HepG2 (cell line): ENCODE measurements around the gene DHX30. TPM values are rescaled to one million over a fixed set of nuclear protein-coding genes. Genes with fewer than 3 reads are reported as not detected.

Experiments
- CHD4 ChIP-seq: fragments of 200-600 bp; sonication (generic); IDR thresholded peaks from 2 replicates; pipeline ENCODE4 v1.7.0; 2017; ENCODE audit warnings: mild to moderate bottlenecking, low read length, borderline replicate concordance
- EED ChIP-seq: sonication (generic); formaldehyde crosslinking; IDR thresholded peaks from 2 replicates; pipeline ENCODE4 v1.5.0; 2020; ENCODE audit warnings: mild to moderate bottlenecking, missing genetic modification reagents
- HINFP ChIP-seq: sonication (generic); formaldehyde crosslinking; IDR thresholded peaks from 2 replicates; pipeline ENCODE4 v1.4.0; 2020; ENCODE audit warnings: low read depth, mild to moderate bottlenecking, missing genetic modification reagents
- HNRNPL ChIP-seq: fragments of 200-400 bp; formaldehyde crosslinking; IDR thresholded peaks from 2 replicates; pipeline ENCODE4 v1.6.1; 2017; ENCODE audit warnings: mild to moderate bottlenecking, low read depth, low read length
- MAFG ChIP-seq: sonication (generic); formaldehyde crosslinking; IDR thresholded peaks from 2 replicates; pipeline ENCODE4 v1.5.1; 2020; ENCODE audit warnings: mild to moderate bottlenecking, missing genetic modification reagents
- NR2F6 ChIP-seq, 2 experiments: IDR thresholded peaks; 2 replicates each; pipeline ENCODE4 v1.6.1; 2016; ENCODE audit warnings: antibody characterized with exemption in 1 of 2, mild to moderate bottlenecking in 1 of 2
- PHF8 ChIP-seq: sonication (generic); formaldehyde crosslinking; IDR thresholded peaks from 2 replicates; pipeline ENCODE4 v1.5.0; 2020; ENCODE audit warnings: missing genetic modification reagents
- POGK ChIP-seq: sonication (generic); formaldehyde crosslinking; conservative IDR thresholded peaks from 2 replicates; pipeline ENCODE4 v1.8.0; 2022; ENCODE audit warnings: mild to moderate bottlenecking, moderate library complexity, missing genetic modification reagents
- RERE ChIP-seq: IDR thresholded peaks from 2 replicates; pipeline ENCODE4 v1.6.1; 2016; ENCODE audit warnings: low read depth, missing genetic modification reagents, missing compliant biosample characterization
- SCMH1 ChIP-seq: sonication (generic); formaldehyde crosslinking; IDR thresholded peaks from 2 replicates; pipeline ENCODE4 v1.9.0; 2021; ENCODE audit warnings: missing genetic modification reagents, mild to moderate bottlenecking, borderline replicate concordance
- THAP9 ChIP-seq: sonication (generic); formaldehyde crosslinking; IDR thresholded peaks from 2 replicates; pipeline ENCODE4; 2020; ENCODE audit warnings: missing genetic modification reagents, mild to moderate bottlenecking, borderline replicate concordance
- ZNF530 ChIP-seq: sonication (generic); formaldehyde crosslinking; IDR thresholded peaks from 2 replicates; pipeline ENCODE4 v1.5.0; 2020; ENCODE audit warnings: low read depth, mild to moderate bottlenecking, missing genetic modification reagents
- ZNF569 ChIP-seq: sonication (generic); formaldehyde crosslinking; IDR thresholded peaks from 2 replicates; pipeline ENCODE4 v1.5.0; 2020; ENCODE audit warnings: mild to moderate bottlenecking, missing genetic modification reagents, moderate library complexity, borderline replicate concordance
- ZNF629 ChIP-seq: sonication (generic); formaldehyde crosslinking; conservative IDR thresholded peaks from 2 replicates; pipeline ENCODE4 v1.5.0; 2020; ENCODE audit warnings: missing genetic modification reagents
- ZNF747 ChIP-seq: sonication (generic); formaldehyde crosslinking; IDR thresholded peaks from 2 replicates; pipeline ENCODE4 v1.8.1; 2023; ENCODE audit warnings: missing genetic modification reagents, mild to moderate bottlenecking, borderline replicate concordance
- ZNF768 ChIP-seq: sonication (generic); formaldehyde crosslinking; IDR thresholded peaks from 2 replicates; pipeline ENCODE4 v1.4.0; 2020; ENCODE audit warnings: missing genetic modification reagents
- ZNF891 ChIP-seq: sonication (generic); formaldehyde crosslinking; IDR thresholded peaks from 2 replicates; pipeline ENCODE4 v1.5.0; 2020; ENCODE audit warnings: mild to moderate bottlenecking, missing genetic modification reagents
- polyA plus RNA-seq, 8 experiments: library from polyadenylated mRNA; depleted of rRNA in 3 of 8; stranded (reverse) in 7 of 8; unstranded in 1 of 8; fragments of >200 nt; fragmentation: Illumina TruSeq in 4 of 8; extraction: Trizol in 4 of 8; gene quantifications; 2 replicates each; pipeline versions ENCODE4 v1.2.1 to v1.2.3, GENCODE V29; 2011 to 2016; ENCODE audit warnings: low read depth in 4 of 8, missing spikeins in 1 of 8, mixed read lengths in 1 of 8; ENCODE audit not compliant: insufficient read depth in 1 of 8
- total RNA-seq, 5 experiments: library from RNA; depleted of rRNA; stranded (reverse); fragments of >200 nt; fragmentation: Illumina TruSeq; extraction: Trizol; gene quantifications; 2 replicates each; pipeline ENCODE4 v1.2.3, GENCODE V29; 2016; ENCODE audit warnings: low read depth in 1 of 5

Gene DHX30
- total and polyA plus RNA-seq, 2 of the 13 experiments (the other 11 are each of a cell fraction or from before 2014, with no cell fraction given) = 30.6 to 59.4 TPM

DNA sequence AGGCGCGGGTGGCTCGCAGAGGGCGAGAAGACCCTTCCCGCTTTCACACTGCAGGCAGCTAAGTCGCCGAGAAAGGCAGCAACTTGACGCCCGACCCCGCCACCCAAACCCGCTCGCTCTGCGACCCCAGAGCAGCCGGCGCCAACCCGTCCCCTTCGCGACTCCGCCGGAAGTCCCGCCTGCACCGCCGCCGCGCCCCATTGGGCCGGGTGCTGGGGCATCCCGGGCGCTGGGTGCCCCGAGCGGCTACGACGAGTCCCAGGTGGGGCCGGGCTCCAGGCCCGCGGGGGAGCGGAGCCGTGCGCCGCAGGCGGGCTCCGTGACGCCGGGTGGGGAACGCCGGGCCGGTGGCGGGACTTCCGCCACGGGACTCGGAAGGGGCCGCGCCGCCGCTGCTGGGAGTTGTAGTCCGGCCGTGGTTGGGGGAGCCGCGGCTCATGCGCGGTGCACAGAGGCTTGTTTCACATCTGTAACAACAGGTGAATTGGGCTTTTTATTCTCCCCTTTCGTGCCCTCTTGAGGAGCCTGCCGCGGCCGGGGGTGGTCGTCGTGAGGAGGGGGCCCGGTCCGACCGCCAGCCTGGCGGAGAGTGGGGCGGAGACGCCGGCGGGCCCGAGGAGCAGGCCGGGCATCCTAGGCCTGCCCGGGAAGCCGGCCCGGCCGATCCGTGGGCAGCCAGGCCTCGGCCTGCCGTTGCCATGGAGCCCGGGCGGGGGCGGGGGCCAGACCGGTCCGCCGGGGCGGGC lies at the start of gene DHX30 (continued):
- TF ChIP-seq ZNF891 (CRISPR knock-in tag) (no peak; the same call in 1 of the 2 replicates), MAFG (no peak), ZNF530 (CRISPR knock-in tag) (no peak), EED (CRISPR knock-in tag) (no peak), ZNF768 (CRISPR knock-in tag) (no peak), HNRNPL (no peak), HINFP (CRISPR knock-in tag) (no peak), RERE (CRISPR knock-in tag) (no peak), ZNF747 (0 out of 2 replicates have a peak, but pooled peaks have one; percentile 20), ZNF569 (no peak), PHF8 (peak; percentile 89), ZNF629 (0 out of 2 replicates have a peak, but pooled peaks have one; percentile 23), CHD4 (no peak), THAP9 (CRISPR knock-in tag) (no peak), SCMH1 (CRISPR knock-in tag) (no peak), NR2F6 (IDR thresholded peaks at IDR 0.05) (no peak), NR2F6 (CRISPR knock-in tag; IDR thresholded peaks at IDR 0.05) (no peak), POGK (CRISPR knock-in tag) (peak; percentile 59; the same call in 1 of the 2 replicates)
